AG09319 (cell line): ENCODE measurements around the gene PRMT7.

Experiments used
- DNase-seq: peaks from one replicate; pipeline ENCODE4 v3.0.0-alpha.2; 2010; ENCODE audit warnings: low read depth; ENCODE audit errors: extremely low read depth
- TF ChIP-seq, protein P1 (sequence below): IDR thresholded peaks from 2 replicates; pipeline ENCODE4 v1.5.1; 2011; ENCODE audit warnings: low read depth, mild to moderate bottlenecking, inconsistent platforms, low read length, moderate library complexity

The PRMT7 gene

DNA sequence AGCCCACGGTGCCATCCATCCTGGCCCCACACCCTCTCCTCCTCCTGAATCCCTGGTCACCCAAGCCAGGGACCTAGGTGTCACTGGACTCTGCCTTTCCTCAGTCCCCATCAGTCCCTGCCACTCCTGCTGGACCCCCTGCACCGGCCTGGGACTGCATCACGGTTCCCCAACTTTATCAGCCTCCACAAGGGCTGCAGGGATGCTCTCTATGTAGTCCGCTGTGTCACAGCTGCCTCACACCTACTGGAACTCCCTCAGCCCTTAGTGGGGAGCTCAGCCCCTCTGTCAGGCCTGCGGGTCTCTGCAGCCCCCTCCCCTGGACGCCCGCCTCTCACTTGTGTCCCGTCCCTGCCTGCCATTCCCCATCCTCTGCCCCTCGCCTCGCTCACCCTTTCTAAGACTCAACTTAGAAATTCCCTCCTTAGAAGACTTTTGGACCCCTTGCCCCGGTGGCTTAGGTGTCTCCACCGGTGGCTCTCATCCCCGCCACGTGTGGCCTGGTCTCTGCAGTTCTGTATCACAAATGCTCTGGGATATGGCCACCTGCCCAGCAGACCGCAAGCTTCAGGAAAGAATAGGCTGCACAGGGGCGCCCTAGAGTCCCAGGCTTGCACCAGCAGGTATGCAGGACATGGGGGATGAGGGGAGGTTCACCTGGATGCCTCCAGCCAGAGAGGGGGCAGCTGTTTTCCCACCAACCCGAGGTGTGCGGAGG lies 62.9 kb downstream of the PRMT7 start:
- no peak for DNase-seq
- TF ChIP-seq, protein P1, sequence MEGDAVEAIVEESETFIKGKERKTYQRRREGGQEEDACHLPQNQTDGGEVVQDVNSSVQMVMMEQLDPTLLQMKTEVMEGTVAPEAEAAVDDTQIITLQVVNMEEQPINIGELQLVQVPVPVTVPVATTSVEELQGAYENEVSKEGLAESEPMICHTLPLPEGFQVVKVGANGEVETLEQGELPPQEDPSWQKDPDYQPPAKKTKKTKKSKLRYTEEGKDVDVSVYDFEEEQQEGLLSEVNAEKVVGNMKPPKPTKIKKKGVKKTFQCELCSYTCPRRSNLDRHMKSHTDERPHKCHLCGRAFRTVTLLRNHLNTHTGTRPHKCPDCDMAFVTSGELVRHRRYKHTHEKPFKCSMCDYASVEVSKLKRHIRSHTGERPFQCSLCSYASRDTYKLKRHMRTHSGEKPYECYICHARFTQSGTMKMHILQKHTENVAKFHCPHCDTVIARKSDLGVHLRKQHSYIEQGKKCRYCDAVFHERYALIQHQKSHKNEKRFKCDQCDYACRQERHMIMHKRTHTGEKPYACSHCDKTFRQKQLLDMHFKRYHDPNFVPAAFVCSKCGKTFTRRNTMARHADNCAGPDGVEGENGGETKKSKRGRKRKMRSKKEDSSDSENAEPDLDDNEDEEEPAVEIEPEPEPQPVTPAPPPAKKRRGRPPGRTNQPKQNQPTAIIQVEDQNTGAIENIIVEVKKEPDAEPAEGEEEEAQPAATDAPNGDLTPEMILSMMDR, result no peak

DNA sequence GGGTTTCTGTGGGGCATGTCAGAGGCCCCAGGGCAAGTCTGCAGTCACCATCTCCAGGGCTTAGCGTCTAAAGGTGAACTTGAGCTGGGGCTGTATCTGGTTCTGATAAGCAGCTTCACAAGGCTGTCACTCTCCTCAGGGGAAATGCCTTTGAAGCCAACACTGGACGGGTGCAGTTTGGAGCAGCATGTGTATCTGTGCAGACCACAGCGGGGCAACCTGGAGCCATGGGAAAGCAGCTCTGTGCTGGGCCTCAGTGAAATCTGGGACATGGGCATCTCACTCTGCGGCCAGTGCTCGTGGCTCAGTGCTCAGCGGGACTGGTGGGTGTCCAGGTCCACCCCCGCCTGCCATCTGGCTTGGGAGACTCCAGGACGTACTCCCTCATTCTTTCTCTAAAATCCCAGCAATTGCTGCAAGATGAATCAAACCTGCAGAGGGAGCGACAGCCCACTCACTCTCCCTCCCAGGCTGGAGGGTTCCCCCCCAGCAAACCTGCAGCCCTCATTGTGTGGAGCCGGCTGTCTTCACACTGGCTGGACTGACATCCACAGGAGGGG lies 63.5 kb downstream of the PRMT7 start:
- TF ChIP-seq, protein P1, result no peak
- no peak for DNase-seq

DNA sequence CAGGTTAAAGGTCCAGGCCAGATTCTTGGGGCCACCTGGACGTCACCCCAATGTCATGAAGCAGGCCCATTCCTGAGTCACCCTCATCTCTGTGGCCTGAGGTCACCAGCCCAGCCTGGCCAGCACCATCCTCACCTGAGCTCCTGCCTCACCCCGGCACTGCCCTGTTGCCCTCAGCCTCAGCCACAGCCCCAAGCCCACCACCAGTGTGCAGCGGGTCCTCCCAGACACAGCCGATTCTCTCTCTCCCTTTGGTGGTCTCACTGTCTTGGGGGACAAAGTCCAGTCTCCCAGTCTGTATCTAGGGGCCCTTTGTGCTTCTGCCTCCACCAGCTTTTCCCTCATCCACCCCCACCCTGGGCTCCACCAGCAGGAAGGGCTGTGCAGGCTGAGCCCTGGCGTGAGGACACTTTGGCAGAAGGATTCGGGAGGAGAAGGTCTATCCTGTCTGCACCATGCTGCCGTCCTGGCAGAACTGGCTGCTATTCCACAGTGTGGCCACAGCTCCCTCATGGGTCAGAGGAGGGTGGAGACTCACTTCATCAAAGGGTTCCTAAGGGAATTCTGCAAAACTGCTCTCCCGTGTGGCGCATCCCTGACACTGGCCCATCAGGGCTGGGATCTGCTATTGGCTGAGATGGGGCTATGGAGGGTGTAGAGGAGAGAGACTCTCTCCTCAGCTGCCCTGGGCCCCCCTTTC lies 64.3 kb downstream of the PRMT7 start:
- no peak for DNase-seq
- TF ChIP-seq, protein P1, result no peak

DNA sequence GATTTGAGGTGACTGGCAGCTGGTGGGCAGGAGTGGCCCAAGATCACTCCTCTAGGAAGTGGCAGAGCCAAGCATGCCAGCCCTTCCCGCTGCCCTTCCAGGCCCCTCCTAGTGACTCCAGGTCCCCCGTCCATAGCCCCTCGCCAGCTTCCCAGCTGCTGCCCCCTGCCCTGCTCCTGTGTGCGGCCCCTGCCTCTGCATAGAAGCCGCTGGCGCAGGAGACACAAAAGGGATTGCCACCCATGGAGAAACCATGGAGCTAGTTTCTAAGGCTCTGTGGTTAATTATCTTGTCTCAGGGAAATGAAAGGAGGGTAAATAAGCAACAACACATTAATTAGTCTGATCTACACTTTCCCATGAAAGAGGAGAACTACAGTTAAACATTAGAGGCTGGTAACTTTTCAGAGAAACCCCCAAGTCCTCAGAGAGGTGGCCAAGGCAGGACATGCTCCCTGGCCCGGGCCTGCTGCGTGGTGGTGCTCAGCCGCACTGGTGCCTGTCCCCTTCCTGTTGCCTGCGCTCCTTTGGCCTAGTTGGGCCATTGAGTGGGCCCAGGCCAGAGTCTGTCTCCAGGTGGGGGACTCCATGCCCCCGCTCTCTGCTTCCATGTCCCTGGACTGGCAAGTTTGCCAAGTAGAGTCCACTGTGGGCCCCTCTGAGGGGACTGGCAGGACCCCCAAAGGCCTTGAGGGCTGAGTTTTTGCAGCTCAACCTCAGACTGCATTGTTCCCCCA lies 65.2 kb downstream of the PRMT7 start:
- TF ChIP-seq, protein P1, result no peak
- no peak for DNase-seq

DNA sequence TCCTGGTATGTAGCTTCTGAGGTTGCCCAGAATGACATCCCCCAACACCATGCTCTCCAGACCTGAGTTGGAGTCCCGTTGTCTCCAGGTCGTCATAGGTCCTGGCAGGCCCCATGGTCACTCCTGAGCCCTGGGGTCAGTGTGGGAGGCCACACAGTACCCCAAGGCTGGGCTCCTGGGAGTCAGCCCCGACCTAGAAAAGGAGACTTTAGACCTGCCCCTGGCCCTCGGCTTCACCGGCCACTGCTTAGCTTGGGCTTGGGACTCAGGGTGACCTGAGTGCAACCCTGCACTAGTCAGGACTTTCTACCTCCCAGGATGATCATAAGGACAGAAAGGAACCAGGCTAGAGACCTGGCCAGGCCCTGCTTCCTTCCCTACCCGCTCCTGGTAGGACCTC lies 65.8 kb downstream of the PRMT7 start:
- TF ChIP-seq, protein P1, result no peak
- DNase-seq, result no peak

DNA sequence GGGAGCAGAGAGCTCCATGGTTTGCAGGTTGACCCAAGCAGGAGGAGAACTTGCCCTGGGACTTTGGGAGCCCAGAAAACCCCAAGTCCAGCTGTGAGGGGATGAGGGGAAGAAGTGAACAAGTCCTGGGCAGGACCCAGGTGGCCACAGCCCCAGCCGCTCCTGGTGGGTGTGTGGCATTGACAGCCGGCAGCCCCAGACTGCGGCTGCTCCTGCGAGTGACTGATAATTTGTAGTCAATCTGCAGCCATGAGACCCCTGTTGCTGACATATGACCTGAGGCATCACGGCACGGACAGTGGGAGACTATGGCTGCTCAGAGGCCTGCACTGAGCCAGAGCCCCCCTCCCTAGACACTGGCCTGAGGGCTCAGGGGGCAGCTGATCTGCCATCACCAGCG lies 66.4 kb downstream of the PRMT7 start:
- TF ChIP-seq, protein P1, result no peak
- no peak for DNase-seq
